GM19397 (cell line): Measurements from ENCODE around the gene GXYLT1.
A peak's percentile ranks its signal among the peaks of the same experiment; 100 is the strongest.
"Not testable (repeated sequence)": the region's sequence is repeated elsewhere in the genome, so short reads cannot be mapped to it uniquely, and the experiment has no call there.

Experiments
- ATAC-seq: cut with Tn5 transposase; IDR thresholded peaks from one replicate; pipeline ENCODE4 v1.9.1; 2021; ENCODE audit warnings: mild to moderate bottlenecking, moderate library complexity; ENCODE audit not compliant: unreplicated experiment

GXYLT1 gene

GRCh38 chr12:42103155-42103554 lies 41.5 kb downstream of the GXYLT1 start:
- ATAC-seq, result no peak

GRCh38 chr12:42102720-42103119 lies 42.0 kb downstream of the GXYLT1 start:
- no peak for ATAC-seq

- no peak for ATAC-seq
Measured at GRCh38 chr12:42099433-42099832, 45.2 kb downstream of the GXYLT1 start.

GRCh38 chr12:42097971-42098370 lies 46.7 kb downstream of the GXYLT1 start:
- no peak for ATAC-seq

GRCh38 chr12:42094277-42094676 lies 50.4 kb downstream of the GXYLT1 start:
- ATAC-seq, result no peak

GRCh38 chr12:42091769-42092168 lies 52.9 kb downstream of the GXYLT1 start:
- ATAC-seq, result no peak

GRCh38 chr12:42090899-42091298 lies 53.8 kb downstream of the GXYLT1 start:
- ATAC-seq, result no peak

GRCh38 chr12:42086031-42086430 lies 58.6 kb downstream of the GXYLT1 start:
- ATAC-seq, result no peak

- no peak for ATAC-seq
Measured at GRCh38 chr12:42085594-42085993, 59.1 kb downstream of the GXYLT1 start.

- no peak for ATAC-seq
Measured at GRCh38 chr12:42084522-42084921, 60.2 kb downstream of the GXYLT1 start.

GRCh38 chr12:42076976-42077375 lies 67.7 kb downstream of the GXYLT1 start:
- ATAC-seq, result no peak

GRCh38 chr12:42070036-42070435 lies 74.6 kb downstream of the GXYLT1 start:
- no peak for ATAC-seq

- ATAC-seq, result no peak
Measured at GRCh38 chr12:42059127-42059526, 85.5 kb downstream of the GXYLT1 start.

- peak; percentile 82 for ATAC-seq
Measured at GRCh38 chr12:42056130-42056529, 88.5 kb downstream of the GXYLT1 start.

- no peak for ATAC-seq
Measured at GRCh38 chr12:42053456-42053855, 91.2 kb downstream of the GXYLT1 start.

GRCh38 chr12:42048980-42049379 lies 95.7 kb downstream of the GXYLT1 start:
- ATAC-seq, result not testable (repeated sequence)

GRCh38 chr12:42039577-42039976 lies 105.1 kb downstream of the GXYLT1 start:
- ATAC-seq, result no peak

- no peak for ATAC-seq
Measured at GRCh38 chr12:42039176-42039575, 105.5 kb downstream of the GXYLT1 start.

- no peak for ATAC-seq
Measured at GRCh38 chr12:42031847-42032564, 112.7 kb downstream of the GXYLT1 start.
